ENCODE measurements around the gene POLRMT. TPM values are rescaled to one million over a fixed set of nuclear protein-coding genes. Genes with fewer than 3 reads are reported as not detected.
A peak's percentile ranks its signal among the peaks of the same experiment; 100 is the strongest.

Gene POLRMT
- total RNA-seq, 6 donors from 2014 or later, result 26.7 to 86.5 (median 50.9) TPM

- H3K4me1 ChIP-seq, result peaks cover 32 to 48% (median 33%) of the 10 kb centered on the region in 4 donors
- H3K36me3 ChIP-seq, result peaks cover 14 to 46% (median 39%) of the 10 kb centered on the region in 4 donors
- 89 to 96% methylated on average over 48 to 58 of the region's 66 CpGs for WGBS, 2 donors
- no peaks in the 10 kb centered on the region for H3K27me3 ChIP-seq
- no peaks in the 10 kb centered on the region for H3K9me3 ChIP-seq
- H3K27ac ChIP-seq, result no peak overlapping the region
- no peak for ATAC-seq (ENCODE audit: low FRiP score in 2 of 2)
- no peak overlapping the region for H3K4me3 ChIP-seq
- TF ChIP-seq EP300 (IDR thresholded peaks at IDR 0.05), result no peak
- TF ChIP-seq POLR2A (IDR thresholded peaks at IDR 0.05), result no peak
- TF ChIP-seq CTCF (IDR thresholded peaks at IDR 0.05), result no peak
- TF ChIP-seq POLR2AphosphoS5 (IDR thresholded peaks at IDR 0.05), result no peak
- DNase-seq, result peak in 1 of 2 donors; percentile 85
Observed at GRCh38 chr19:577439-578392, 55.6 kb downstream of the POLRMT start.

GRCh38 chr19:576768-577438, 56.4 kb downstream of the POLRMT start:
- no peaks in the 10 kb centered on the region for H3K9me3 ChIP-seq
- 88% methylated on average over 16 to 28 of the region's 28 CpGs for WGBS, 2 donors

GRCh38 chr19:575527-576506, 57.5 kb downstream of the POLRMT start:
- H3K4me1 ChIP-seq, result peaks cover 32 to 60% (median 41%) of the 10 kb centered on the region in 4 donors
- TF ChIP-seq POLR2AphosphoS5 (IDR thresholded peaks at IDR 0.05) (no peak), CTCF (IDR thresholded peaks at IDR 0.05) (no peak), POLR2A (IDR thresholded peaks at IDR 0.05) (no peak), EP300 (IDR thresholded peaks at IDR 0.05) (no peak)
- no peaks in the 10 kb centered on the region for H3K9me3 ChIP-seq
- ATAC-seq (ENCODE audit: low FRiP score in 2 of 2) (no peak), DNase-seq (peak in 1 of 2 donors; percentile 81)
- H3K36me3 ChIP-seq, result peaks cover 3 to 28% (median 21%) of the 10 kb centered on the region in 4 donors
- no peaks in the 10 kb centered on the region for H3K27me3 ChIP-seq
- peak overlapping the region in 3 of 4 donors; percentile 1 to 34 (median 29) for H3K4me3 ChIP-seq
- WGBS, 2 donors, result 55 to 75% methylated on average over 14 to 21 of the region's 38 CpGs
- H3K27ac ChIP-seq, result peak overlapping the region in 2 of 4 donors; percentile 2 to 66

More at GRCh38 chr19:576768-577438, 56.4 kb downstream of the POLRMT start:
- H3K27ac ChIP-seq, result no peak overlapping the region
- ATAC-seq (ENCODE audit: low FRiP score in 2 of 2) (no peak), DNase-seq (peak in 1 of 2 donors; percentile 45)
- TF ChIP-seq CTCF (IDR thresholded peaks at IDR 0.05), result no peak
- TF ChIP-seq EP300 (IDR thresholded peaks at IDR 0.05), result no peak
- H3K27me3 ChIP-seq, result no peaks in the 10 kb centered on the region
- H3K36me3 ChIP-seq, result peaks cover 9 to 38% (median 31%) of the 10 kb centered on the region in 4 donors
- peaks cover 32 to 49% (median 33%) of the 10 kb centered on the region in 4 donors for H3K4me1 ChIP-seq
- no peak overlapping the region for H3K4me3 ChIP-seq
